Transverse colon (tissue), 4 donors: Measurements from ENCODE around the gene EVI5L. TPM values are rescaled to one million over a fixed set of nuclear protein-coding genes. Genes with fewer than 3 reads are reported as not detected.
A peak's percentile ranks its signal among the peaks of the same experiment; 100 is the strongest.

Source experiments
- DNase-seq: peaks from one replicate; pipeline ENCODE4 v3.0.0-alpha.2; 2019
- H3K27ac ChIP-seq, 4 donors: fragments of 200-600 bp; sonication (generic); 2 replicates each; pipeline ENCODE4 v1.5.1; 2016 to 2018; ENCODE audit warnings: inconsistent platforms in 4 of 4
- H3K27me3 ChIP-seq: fragments of 200-600 bp; sonication (generic); 2 replicates; pipeline ENCODE4 v1.5.1; 2017; ENCODE audit warnings: inconsistent platforms
- H3K36me3 ChIP-seq, 4 donors: fragments of 200-600 bp; sonication (generic); 2 replicates each; pipeline ENCODE4 v1.5.1; 2017 to 2019; ENCODE audit warnings: inconsistent platforms in 4 of 4
- H3K4me1 ChIP-seq, 4 donors: fragments of 200-600 bp; sonication (generic); 2 replicates each; pipeline ENCODE4 v1.5.1; 2017 to 2020; ENCODE audit warnings: inconsistent platforms in 4 of 4
- H3K4me3 ChIP-seq, 4 donors: fragments of 200-600 bp; sonication (generic); 1 replicate in 1 of 4; 2 replicates in 3 of 4; pipeline versions ENCODE4 v1.5.1 to v1.6.1; 2017 to 2019; ENCODE audit warnings: inconsistent platforms in 4 of 4
- H3K9me3 ChIP-seq, 2 donors: fragments of 200-600 bp; sonication (generic); 2 replicates each; pipeline ENCODE4 v1.5.1; 2017 to 2019; ENCODE audit warnings: inconsistent platforms in 2 of 2
- EP300 ChIP-seq: sonication (generic); formaldehyde crosslinking; IDR thresholded peaks from one replicate; pipeline ENCODE4 v1.6.1; 2017; ENCODE audit warnings: antibody characterized with exemption, low read depth
- POLR2A ChIP-seq: fragments of 450-650 bp; IDR thresholded peaks from one replicate; pipeline ENCODE4 v1.6.1; 2016; ENCODE audit warnings: antibody characterized with exemption, mild to moderate bottlenecking, moderate library complexity
- POLR2AphosphoS5 ChIP-seq, 3 donors: sonication (generic); formaldehyde crosslinking; IDR thresholded peaks; one replicate each; pipeline ENCODE4 v1.6.1; 2016; ENCODE audit warnings: antibody characterized with exemption in 3 of 3
- WGBS, 2 donors: methylation state at CpG; one replicate each; pipeline ENCODE4 v1.1.5; 2018; ENCODE audit warnings: low coverage in 1 of 2; 5-methylcytosine and 5-hydroxymethylcytosine counted together
- in situ Hi-C, 4 donors: fragments of 200-750 bp; cut with MboI; loops; one replicate each; pipeline versions ENCODE4 v1.15.0 to v1.15.1; 2017; ENCODE audit warnings: low sequenced_read_pairs in 3 of 4, low pct_ligation_motif_present in 1 of 4, low pct_unique_long_range_greater_than_20kb in 1 of 4
- intact Hi-C: fragments of 100-400 bp; cut with DNase I; formaldehyde crosslinking; loops from one replicate; pipeline ENCODE4 v1.15.1; 2023; ENCODE audit warnings: low total_unique reads
- total RNA-seq, 4 donors: library from RNA; depleted of rRNA; stranded (reverse); fragments of >200 nt; gene quantifications; one replicate each; pipeline ENCODE4 v1.1.0, GENCODE V29; 2016
- TF ChIP-seq, protein P1 (sequence below), 5 experiments: fragments of 200-600 bp in 3 of 5; fragments of 450-650 bp in 2 of 5; sonication (generic) in 3 of 5; IDR thresholded peaks; 1 replicate in 2 of 5; 2 replicates in 3 of 5; pipeline ENCODE4 v1.5.1; 2016 to 2017; ENCODE audit warnings: antibody characterized with exemption in 5 of 5, inconsistent platforms in 3 of 5, mild to moderate bottlenecking in 2 of 5, moderate library complexity in 1 of 5

The EVI5L gene
- 10 to 100 TPM in 3 of 4 donors, 1 to 10 TPM in 1; 8.5 to 65.8 (median 15.0) TPM for total RNA-seq

GRCh38 chr19:7829561-7830271, at the start of gene EVI5L:
Gene EVI5L (plus strand): TSS chr19:7830218. CDS start chr19:7846543, 16,325 bp downstream.
- Histone ChIP-seq H3K4me3 (peak within 1 kb of the TSS; percentile 86 to 95 (median 92)), H3K27ac (peak within 1 kb of the TSS; percentile 19 to 76 (median 74)), H3K9me3 (no peaks in the 10 kb centered on the region), H3K36me3 (no peaks in the 10 kb centered on the region), H3K4me1 (peaks cover 7 to 45% (median 26%) of the 10 kb centered on the region in 4 donors), H3K27me3 (peaks cover 5% of the 10 kb centered on the region)
- TF ChIP-seq POLR2A (no peak), EP300 (no peak), POLR2AphosphoS5 (IDR thresholded peaks at IDR 0.05) (peak; percentile 14 to 71 (median 51))
- TF ChIP-seq, protein P1, sequence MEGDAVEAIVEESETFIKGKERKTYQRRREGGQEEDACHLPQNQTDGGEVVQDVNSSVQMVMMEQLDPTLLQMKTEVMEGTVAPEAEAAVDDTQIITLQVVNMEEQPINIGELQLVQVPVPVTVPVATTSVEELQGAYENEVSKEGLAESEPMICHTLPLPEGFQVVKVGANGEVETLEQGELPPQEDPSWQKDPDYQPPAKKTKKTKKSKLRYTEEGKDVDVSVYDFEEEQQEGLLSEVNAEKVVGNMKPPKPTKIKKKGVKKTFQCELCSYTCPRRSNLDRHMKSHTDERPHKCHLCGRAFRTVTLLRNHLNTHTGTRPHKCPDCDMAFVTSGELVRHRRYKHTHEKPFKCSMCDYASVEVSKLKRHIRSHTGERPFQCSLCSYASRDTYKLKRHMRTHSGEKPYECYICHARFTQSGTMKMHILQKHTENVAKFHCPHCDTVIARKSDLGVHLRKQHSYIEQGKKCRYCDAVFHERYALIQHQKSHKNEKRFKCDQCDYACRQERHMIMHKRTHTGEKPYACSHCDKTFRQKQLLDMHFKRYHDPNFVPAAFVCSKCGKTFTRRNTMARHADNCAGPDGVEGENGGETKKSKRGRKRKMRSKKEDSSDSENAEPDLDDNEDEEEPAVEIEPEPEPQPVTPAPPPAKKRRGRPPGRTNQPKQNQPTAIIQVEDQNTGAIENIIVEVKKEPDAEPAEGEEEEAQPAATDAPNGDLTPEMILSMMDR (IDR thresholded peaks at IDR 0.05), result no peak
- 0% methylated on average over 2 to 29 of the region's 45 CpGs for WGBS, 2 donors
- peak; percentile 99 for DNase-seq
- intact Hi-C loops (no loop called here), in situ Hi-C loops (no loop called here)

DNA sequence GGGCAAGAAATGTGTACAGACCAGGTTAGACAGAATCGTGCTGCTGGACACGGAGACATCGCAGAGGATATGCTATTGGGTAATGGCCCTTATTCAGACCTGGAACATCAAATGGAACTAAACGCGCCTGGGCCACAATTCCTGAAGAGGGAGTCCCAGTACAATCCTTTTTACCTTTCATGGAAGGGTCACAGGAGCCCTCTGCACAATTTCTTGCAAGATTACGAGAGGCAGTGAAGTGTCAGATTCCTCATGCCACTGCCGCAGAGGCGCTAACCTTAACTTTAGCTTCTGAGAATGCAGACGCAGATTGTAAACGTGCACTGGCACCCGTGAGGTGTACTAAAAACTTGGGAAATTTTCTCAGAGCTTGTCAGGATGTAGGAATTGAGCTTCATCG, 48.9 kb upstream of the EVI5L start:
- WGBS, 2 donors, result 42 to 49% methylated on average over 3 to 12 of the region's 12 CpGs
- TF ChIP-seq EP300, result no peak
- TF ChIP-seq POLR2AphosphoS5 (IDR thresholded peaks at IDR 0.05), result no peak
- no peak for TF ChIP-seq POLR2A
- TF ChIP-seq, protein P1 (IDR thresholded peaks at IDR 0.05), result no peak
- H3K9me3 ChIP-seq, result peaks cover 0 to 2% of the 10 kb centered on the region in 2 donors
- H3K27ac ChIP-seq, result no peak overlapping the region
- H3K4me3 ChIP-seq, result no peak overlapping the region
- H3K27me3 ChIP-seq, result peaks cover 68% of the 10 kb centered on the region
- no peaks in the 10 kb centered on the region for H3K36me3 ChIP-seq
- intact Hi-C loops, result no loop called here
- no peaks in the 10 kb centered on the region for H3K4me1 ChIP-seq
- no peak for DNase-seq
- in situ Hi-C loops, result no loop called here

- in situ Hi-C loops (no loop called here), intact Hi-C loops (no loop called here)
- H3K4me3 ChIP-seq, result no peak overlapping the region
- TF ChIP-seq, protein P1 (IDR thresholded peaks at IDR 0.05), result no peak
- no peak for TF ChIP-seq EP300
- TF ChIP-seq POLR2AphosphoS5 (IDR thresholded peaks at IDR 0.05), result no peak
- TF ChIP-seq POLR2A, result no peak
- H3K4me1 ChIP-seq, result peaks cover 0 to 2% (median under 1%) of the 10 kb centered on the region in 4 donors
- DNase-seq, result no peak
- no peak overlapping the region for H3K27ac ChIP-seq
- WGBS, 2 donors, result 0 to 25% methylated on average over 2 to 8 of the region's 8 CpGs
- no peaks in the 10 kb centered on the region for H3K36me3 ChIP-seq
- peaks cover 0 to 2% of the 10 kb centered on the region in 2 donors for H3K9me3 ChIP-seq
- peaks cover 97% of the 10 kb centered on the region for H3K27me3 ChIP-seq
These were observed 46.0 kb upstream of the EVI5L start for GRCh38 chr19:7783991-7784423.

DNA sequence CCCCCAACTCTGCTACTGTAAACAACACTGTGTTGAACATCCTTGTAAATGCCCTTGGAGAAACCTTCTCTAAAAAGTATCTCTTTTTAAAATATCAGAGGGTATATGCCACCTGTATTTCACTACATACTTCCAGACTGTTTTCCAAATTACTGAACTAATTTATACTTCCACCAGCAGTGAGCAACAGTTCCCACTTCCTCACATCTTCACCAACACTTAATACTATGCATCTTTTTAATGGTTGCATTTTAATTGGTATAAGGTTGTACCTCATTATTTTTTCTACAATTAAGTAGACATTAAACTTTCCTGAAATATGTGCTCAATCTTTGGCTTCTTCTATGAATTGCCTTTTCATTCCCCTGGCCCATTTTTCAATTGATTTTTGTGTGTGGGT, 45.2 kb upstream of the EVI5L start:
- no peak for TF ChIP-seq POLR2AphosphoS5 (IDR thresholded peaks at IDR 0.05)
- TF ChIP-seq, protein P1 (IDR thresholded peaks at IDR 0.05), result no peak
- no peak for TF ChIP-seq EP300
- no peak for TF ChIP-seq POLR2A
- Histone ChIP-seq H3K36me3 (no peaks in the 10 kb centered on the region), H3K27me3 (peaks cover 97% of the 10 kb centered on the region), H3K9me3 (peaks cover 0 to 2% of the 10 kb centered on the region in 2 donors), H3K4me3 (no peak overlapping the region), H3K27ac (no peak overlapping the region), H3K4me1 (peaks cover 0 to 7% (median 6%) of the 10 kb centered on the region in 4 donors)
- intact Hi-C loops (no loop called here), in situ Hi-C loops (no loop called here)
- no peak for DNase-seq
